ENCODE data around the gene AGAP1.
A peak's percentile ranks its signal among the peaks of the same experiment; 100 is the strongest.

The AGAP1 gene

GRCh38 chr2:235471186-235471747, 22.6 kb upstream of the AGAP1 start:
- peaks cover 11% of the 10 kb centered on the region for H3K9me3 Mint-ChIP-seq
- H3K4me1 Mint-ChIP-seq (ENCODE audit: low read depth): no peaks in the 10 kb centered on the region
- no peaks in the 10 kb centered on the region for H3K36me3 Mint-ChIP-seq (ENCODE audit: low read depth)
- no peaks in the 10 kb centered on the region for H3K27me3 Mint-ChIP-seq (ENCODE audit: low read depth)
- no peak overlapping the region for H3K4me3 Mint-ChIP-seq
- H3K27ac Mint-ChIP-seq: no peak overlapping the region

- H3K27ac Mint-ChIP-seq: no peak overlapping the region
- no peaks in the 10 kb centered on the region for H3K36me3 Mint-ChIP-seq (ENCODE audit: low read depth)
- no peaks in the 10 kb centered on the region for H3K4me1 Mint-ChIP-seq (ENCODE audit: low read depth)
- no peak overlapping the region for H3K4me3 Mint-ChIP-seq
- no peaks in the 10 kb centered on the region for H3K27me3 Mint-ChIP-seq (ENCODE audit: low read depth)
- peaks cover 11% of the 10 kb centered on the region for H3K9me3 Mint-ChIP-seq
These were observed 21.4 kb upstream of the AGAP1 start for GRCh38 chr2:235472443-235472842.

- Mint-ChIP-seq H3K27ac (no peak overlapping the region), H3K36me3 (ENCODE audit: low read depth) (no peaks in the 10 kb centered on the region)
These were observed 15.2 kb upstream of the AGAP1 start for GRCh38 chr2:235478609-235479008.

GRCh38 chr2:235479604-235480003, 14.2 kb upstream of the AGAP1 start:
- Mint-ChIP-seq H3K36me3 (ENCODE audit: low read depth) (no peaks in the 10 kb centered on the region), H3K9me3 (peaks cover 11% of the 10 kb centered on the region), H3K27me3 (ENCODE audit: low read depth) (peaks cover 6% of the 10 kb centered on the region), H3K4me1 (ENCODE audit: low read depth) (no peaks in the 10 kb centered on the region), H3K4me3 (no peak overlapping the region), H3K27ac (no peak overlapping the region)

More at GRCh38 chr2:235478609-235479008, 15.2 kb upstream of the AGAP1 start:
- Mint-ChIP-seq H3K27me3 (ENCODE audit: low read depth) (peaks cover 3% of the 10 kb centered on the region), H3K4me1 (ENCODE audit: low read depth) (no peaks in the 10 kb centered on the region), H3K4me3 (no peak overlapping the region), H3K9me3 (peaks cover 11% of the 10 kb centered on the region)

DNA sequence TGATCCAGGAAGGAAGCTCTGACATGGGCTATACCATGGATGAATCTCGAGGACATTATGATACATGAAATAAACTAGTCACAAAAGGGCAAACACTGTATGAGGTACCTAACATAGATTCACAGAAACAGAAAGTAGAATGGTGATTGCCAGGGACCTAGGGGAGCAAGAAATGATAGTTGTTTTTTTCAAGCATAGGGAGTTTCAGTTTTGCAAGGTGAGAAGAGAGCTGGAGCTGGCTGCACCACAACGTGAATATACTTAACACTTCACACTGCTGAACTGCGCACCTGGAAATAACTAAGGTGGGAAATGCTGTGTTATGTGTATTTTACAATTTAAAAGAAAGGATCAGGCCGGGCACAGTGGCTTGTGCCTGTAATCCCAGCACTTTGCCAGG, 13.2 kb upstream of the AGAP1 start:
- Mint-ChIP-seq H3K27me3 (ENCODE audit: low read depth) (peaks cover 6% of the 10 kb centered on the region), H3K4me1 (ENCODE audit: low read depth) (peaks cover 3% of the 10 kb centered on the region), H3K36me3 (ENCODE audit: low read depth) (no peaks in the 10 kb centered on the region), H3K9me3 (peaks cover 3% of the 10 kb centered on the region), H3K4me3 (no peak overlapping the region), H3K27ac (no peak overlapping the region)

DNA sequence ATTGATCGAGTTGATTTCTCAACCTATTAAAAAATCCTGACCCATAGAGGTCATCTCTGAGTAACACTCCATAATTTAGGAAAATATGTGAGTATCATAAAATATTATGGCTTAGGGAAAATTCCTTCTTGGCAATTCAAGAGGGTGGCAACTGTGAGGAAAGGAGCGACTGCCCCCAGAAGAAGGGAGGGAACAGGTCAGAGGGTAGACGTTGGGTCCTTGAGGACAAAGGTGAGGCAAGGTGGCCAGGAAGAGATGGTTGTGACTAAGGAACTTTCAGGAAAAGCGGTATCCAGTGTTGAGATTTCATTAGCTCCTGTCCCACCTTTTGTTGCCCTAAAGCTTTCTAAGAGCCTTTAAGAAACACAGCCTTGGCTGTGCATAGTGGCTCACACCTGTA, 10.5 kb upstream of the AGAP1 start:
- Mint-ChIP-seq H3K4me1 (ENCODE audit: low read depth) (peaks cover 3% of the 10 kb centered on the region), H3K9me3 (no peaks in the 10 kb centered on the region), H3K27me3 (ENCODE audit: low read depth) (peaks cover 3% of the 10 kb centered on the region), H3K36me3 (ENCODE audit: low read depth) (no peaks in the 10 kb centered on the region), H3K27ac (no peak overlapping the region), H3K4me3 (no peak overlapping the region)

GRCh38 chr2:235485362-235485761, 8.5 kb upstream of the AGAP1 start:
- peaks cover 3% of the 10 kb centered on the region for H3K4me1 Mint-ChIP-seq (ENCODE audit: low read depth)
- H3K27me3 Mint-ChIP-seq (ENCODE audit: low read depth): peaks cover 12% of the 10 kb centered on the region
- no peaks in the 10 kb centered on the region for H3K36me3 Mint-ChIP-seq (ENCODE audit: low read depth)
- H3K9me3 Mint-ChIP-seq: no peaks in the 10 kb centered on the region
- no peak overlapping the region for H3K27ac Mint-ChIP-seq
- H3K4me3 Mint-ChIP-seq: no peak overlapping the region

DNA sequence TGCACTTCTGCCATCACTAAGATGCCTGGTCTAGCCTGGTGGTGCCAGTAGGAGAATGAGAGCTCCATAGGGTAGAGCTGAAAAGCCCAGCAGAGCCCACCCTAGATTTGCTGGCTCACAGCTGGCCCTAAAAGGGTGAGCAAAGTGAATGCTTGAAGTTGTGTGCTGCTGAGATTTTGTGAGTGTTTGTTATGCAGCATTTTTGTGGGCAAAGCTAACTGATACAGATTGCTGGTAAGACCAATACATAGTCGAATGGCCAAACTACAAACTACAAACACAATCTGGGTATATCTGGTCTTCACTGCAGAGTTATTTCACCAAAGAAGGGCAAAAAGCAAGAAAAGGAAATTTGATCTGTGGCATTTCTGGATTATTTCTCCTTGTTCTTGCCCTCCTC, 7.1 kb upstream of the AGAP1 start:
- H3K9me3 Mint-ChIP-seq: no peaks in the 10 kb centered on the region
- peaks cover 3% of the 10 kb centered on the region for H3K4me1 Mint-ChIP-seq (ENCODE audit: low read depth)
- peaks cover 22% of the 10 kb centered on the region for H3K27me3 Mint-ChIP-seq (ENCODE audit: low read depth)
- no peaks in the 10 kb centered on the region for H3K36me3 Mint-ChIP-seq (ENCODE audit: low read depth)
- no peak overlapping the region for H3K4me3 Mint-ChIP-seq
- no peak overlapping the region for H3K27ac Mint-ChIP-seq

DNA sequence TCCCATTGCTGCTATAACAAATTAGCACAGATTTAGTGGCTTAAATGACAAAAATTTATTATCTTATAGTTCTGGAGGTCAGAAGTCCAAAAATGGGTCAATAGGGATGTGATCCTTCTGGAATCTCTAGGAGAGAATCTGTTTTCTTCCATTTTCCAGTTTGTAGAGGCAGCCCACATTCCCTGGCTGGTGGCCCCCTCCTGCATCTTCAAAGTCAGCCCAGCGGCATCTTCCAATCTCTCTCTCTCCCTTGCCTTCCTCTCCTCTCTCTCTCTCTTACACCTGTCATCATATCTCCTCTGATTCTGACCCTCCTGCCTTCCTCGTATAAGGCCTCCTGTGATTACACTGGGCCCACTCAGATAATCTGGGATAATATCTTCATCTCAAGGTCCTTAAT, 3.9 kb upstream of the AGAP1 start:
- Mint-ChIP-seq H3K27ac (no peak overlapping the region), H3K4me3 (no peak overlapping the region), H3K27me3 (ENCODE audit: low read depth) (peaks cover 37% of the 10 kb centered on the region), H3K4me1 (ENCODE audit: low read depth) (peaks cover 4% of the 10 kb centered on the region), H3K36me3 (ENCODE audit: low read depth) (no peaks in the 10 kb centered on the region), H3K9me3 (no peaks in the 10 kb centered on the region)

- Mint-ChIP-seq H3K27ac (no peak overlapping the region), H3K4me1 (ENCODE audit: low read depth) (peaks cover 5% of the 10 kb centered on the region), H3K4me3 (peak overlapping the region; percentile 85), H3K27me3 (ENCODE audit: low read depth) (peaks cover 59% of the 10 kb centered on the region), H3K9me3 (no peaks in the 10 kb centered on the region), H3K36me3 (ENCODE audit: low read depth) (no peaks in the 10 kb centered on the region)
These were observed 946 bp upstream of the AGAP1 start for GRCh38 chr2:235492850-235493344.

DNA sequence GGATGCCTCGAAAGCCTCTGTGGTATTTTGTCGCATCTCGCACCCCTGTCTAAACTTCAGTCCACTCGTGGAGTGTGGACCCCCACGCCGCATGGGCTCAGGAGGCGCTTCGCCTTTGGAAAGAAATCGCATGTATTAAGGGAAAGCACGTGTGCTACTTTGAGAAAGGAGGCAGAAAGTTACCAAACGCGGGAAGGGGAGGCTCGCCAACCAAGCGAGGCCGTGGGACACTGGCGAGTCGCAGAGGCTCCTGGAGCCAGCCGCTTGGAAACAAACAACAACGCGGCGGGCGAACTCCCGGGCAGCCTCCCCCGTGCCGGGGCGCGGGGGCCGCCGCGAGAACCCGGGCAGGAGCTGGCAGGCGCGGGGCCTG, 455 bp upstream of the AGAP1 start:
- Mint-ChIP-seq H3K9me3 (no peaks in the 10 kb centered on the region), H3K36me3 (ENCODE audit: low read depth) (no peaks in the 10 kb centered on the region), H3K27me3 (ENCODE audit: low read depth) (peaks cover 59% of the 10 kb centered on the region), H3K27ac (peak overlapping the region; percentile 45), H3K4me1 (ENCODE audit: low read depth) (peaks cover 5% of the 10 kb centered on the region), H3K4me3 (peak overlapping the region; percentile 85)

GRCh38 chr2:235494716-235495372, 1.0 kb downstream of the AGAP1 start:
- Mint-ChIP-seq H3K4me1 (ENCODE audit: low read depth) (peaks cover 5% of the 10 kb centered on the region), H3K36me3 (ENCODE audit: low read depth) (no peaks in the 10 kb centered on the region), H3K9me3 (no peaks in the 10 kb centered on the region), H3K27ac (no peak overlapping the region), H3K4me3 (peak overlapping the region; percentile 48), H3K27me3 (ENCODE audit: low read depth) (peaks cover 66% of the 10 kb centered on the region)

- Mint-ChIP-seq H3K9me3 (no peaks in the 10 kb centered on the region), H3K4me1 (ENCODE audit: low read depth) (peaks cover 7% of the 10 kb centered on the region), H3K27me3 (ENCODE audit: low read depth) (peaks cover 63% of the 10 kb centered on the region), H3K36me3 (ENCODE audit: low read depth) (no peaks in the 10 kb centered on the region), H3K27ac (no peak overlapping the region), H3K4me3 (peak overlapping the region; percentile 16)
These were observed 1.8 kb downstream of the AGAP1 start for GRCh38 chr2:235495373-235496238.

- peak overlapping the region; percentile 50 for H3K4me3 Mint-ChIP-seq
- peaks cover 9% of the 10 kb centered on the region for H3K4me1 Mint-ChIP-seq (ENCODE audit: low read depth)
- H3K27ac Mint-ChIP-seq: no peak overlapping the region
- no peaks in the 10 kb centered on the region for H3K9me3 Mint-ChIP-seq
- H3K36me3 Mint-ChIP-seq (ENCODE audit: low read depth): no peaks in the 10 kb centered on the region
- peaks cover 60% of the 10 kb centered on the region for H3K27me3 Mint-ChIP-seq (ENCODE audit: low read depth)
These were observed 2.4 kb downstream of the AGAP1 start for GRCh38 chr2:235496239-235496621.

GRCh38 chr2:235497096-235497495, 3.3 kb downstream of the AGAP1 start:
- Mint-ChIP-seq H3K36me3 (ENCODE audit: low read depth) (no peaks in the 10 kb centered on the region), H3K27ac (no peak overlapping the region), H3K4me3 (no peak overlapping the region), H3K9me3 (no peaks in the 10 kb centered on the region), H3K4me1 (ENCODE audit: low read depth) (peaks cover 17% of the 10 kb centered on the region), H3K27me3 (ENCODE audit: low read depth) (peaks cover 57% of the 10 kb centered on the region)

Data from T-helper 1 cell treated with Interleukin-12 subunit alpha and Interleukin-12 subunit beta and Interleukin-4 antibody, amounts not matched to agents 30 μg/mL and 1 μg/mL, for 36 hours (primary cell).